Left lung (tissue), 10 donors: ENCODE results near the gene PRDM2. TPM values are rescaled to one million over a fixed set of nuclear protein-coding genes. Genes with fewer than 3 reads are reported as not detected.

Experiments used
- ATAC-seq: fragments of 200-7000 bp; cut with Tn5 transposase; one replicate; pipeline ENCODE4 v1.9.1; 2020; ENCODE audit warnings: moderate library complexity
- DNase-seq, 4 donors: peaks; one replicate each; pipeline ENCODE4 v3.0.0-alpha.2; 2013 to 2020
- H3K27ac ChIP-seq, 2 donors: fragments of 200-600 bp; sonication (generic) in 1 of 2; one replicate each; pipeline versions ENCODE4 v1.5.0 to v1.8.0; 2020 to 2021
- H3K27me3 ChIP-seq, 2 donors: fragments of 200-600 bp; sonication (generic) in 1 of 2; one replicate each; pipeline versions ENCODE4 v1.5.0 to v1.8.0; 2020 to 2021
- H3K36me3 ChIP-seq, 2 donors: fragments of 200-600 bp; sonication (generic) in 1 of 2; one replicate each; pipeline versions ENCODE4 v1.5.0 to v1.8.0; 2020 to 2021
- H3K4me1 ChIP-seq, 2 donors: fragments of 200-600 bp; one replicate each; pipeline ENCODE4 v1.8.0; 2021
- H3K4me3 ChIP-seq, 2 donors: fragments of 200-600 bp; sonication (generic) in 1 of 2; one replicate each; pipeline versions ENCODE4 v1.5.0 to v1.8.0; 2020 to 2021; ENCODE audit warnings: mild to moderate bottlenecking in 1 of 2
- H3K9me3 ChIP-seq, 2 donors: fragments of 200-600 bp; sonication (generic) in 1 of 2; one replicate each; pipeline versions ENCODE4 v1.5.0 to v1.8.0; 2020 to 2021
- intact Hi-C, 2 donors: fragments of 100-400 bp; cut with DNase I; formaldehyde crosslinking; loops; one replicate each; pipeline versions ENCODE4 v1.11.2 to v1.14.2; 2022
- polyA plus RNA-seq, 6 donors: library from polyadenylated mRNA; unstranded; fragments of 120-200 nt; gene quantifications; one replicate each; pipeline ENCODE4 v1.2.1, GENCODE V29; 2013; ENCODE audit not compliant: insufficient read length in 6 of 6
- total RNA-seq, 2 donors: library from RNA; stranded (reverse); fragmentation: NEBNext Ultra II Directional; extraction: Animal tissue kit (Norgen Biotek cat#: 25700); gene quantifications; one replicate each; pipeline ENCODE4 v1.2.1, GENCODE V29; 2021
- TF ChIP-seq, protein P1 (sequence below), 2 donors: fragments of 200-600 bp; sonication (generic) in 1 of 2; IDR thresholded peaks; one replicate each; pipeline versions ENCODE4 v1.5.0 to v1.8.0; 2021; ENCODE audit warnings: antibody characterized with exemption in 2 of 2
- donor health status: DM: no; HTN: yes; CAD: no.
- donor health status: DM: no; HTN: no; CAD: no.

PRDM2 gene
- total and polyA plus RNA-seq, 8 donors: 39.6 to 51.7 (median 44.9) TPM

DNA sequence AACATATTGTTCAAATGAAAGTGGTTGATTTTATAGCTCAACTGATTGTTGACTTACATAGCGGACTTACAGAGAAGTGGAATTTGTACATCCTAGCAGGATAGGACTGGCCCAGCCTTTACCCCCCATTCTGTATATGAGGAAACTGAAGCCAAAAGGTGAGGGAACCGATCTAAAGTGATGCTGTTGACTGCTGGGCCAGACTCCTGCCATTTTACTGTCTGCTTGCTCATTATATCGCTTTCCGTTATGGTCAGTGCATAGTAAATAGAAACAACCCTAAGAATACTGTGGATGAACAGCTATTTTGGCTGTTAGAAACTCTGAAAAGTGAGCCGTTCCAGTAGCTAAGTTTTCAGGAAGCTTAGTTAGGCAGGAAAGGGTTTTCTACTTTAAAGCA lies 31.9 kb downstream of the PRDM2 start:
- Histone ChIP-seq H3K27me3 (no peaks in the 10 kb centered on the region), H3K36me3 (peaks cover 0 to 5% of the 10 kb centered on the region in 2 donors), H3K27ac (peak overlapping the region in 1 of 2 donors; percentile 69), H3K4me3 (no peak overlapping the region), H3K9me3 (no peaks in the 10 kb centered on the region), H3K4me1 (peaks cover 0 to 32% of the 10 kb centered on the region in 2 donors)
- TF ChIP-seq, protein P1, sequence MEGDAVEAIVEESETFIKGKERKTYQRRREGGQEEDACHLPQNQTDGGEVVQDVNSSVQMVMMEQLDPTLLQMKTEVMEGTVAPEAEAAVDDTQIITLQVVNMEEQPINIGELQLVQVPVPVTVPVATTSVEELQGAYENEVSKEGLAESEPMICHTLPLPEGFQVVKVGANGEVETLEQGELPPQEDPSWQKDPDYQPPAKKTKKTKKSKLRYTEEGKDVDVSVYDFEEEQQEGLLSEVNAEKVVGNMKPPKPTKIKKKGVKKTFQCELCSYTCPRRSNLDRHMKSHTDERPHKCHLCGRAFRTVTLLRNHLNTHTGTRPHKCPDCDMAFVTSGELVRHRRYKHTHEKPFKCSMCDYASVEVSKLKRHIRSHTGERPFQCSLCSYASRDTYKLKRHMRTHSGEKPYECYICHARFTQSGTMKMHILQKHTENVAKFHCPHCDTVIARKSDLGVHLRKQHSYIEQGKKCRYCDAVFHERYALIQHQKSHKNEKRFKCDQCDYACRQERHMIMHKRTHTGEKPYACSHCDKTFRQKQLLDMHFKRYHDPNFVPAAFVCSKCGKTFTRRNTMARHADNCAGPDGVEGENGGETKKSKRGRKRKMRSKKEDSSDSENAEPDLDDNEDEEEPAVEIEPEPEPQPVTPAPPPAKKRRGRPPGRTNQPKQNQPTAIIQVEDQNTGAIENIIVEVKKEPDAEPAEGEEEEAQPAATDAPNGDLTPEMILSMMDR (IDR thresholded peaks at IDR 0.05): no peak
- intact Hi-C loops: no loop called here
- DNase-seq: no peak
- ATAC-seq: no peak

DNA sequence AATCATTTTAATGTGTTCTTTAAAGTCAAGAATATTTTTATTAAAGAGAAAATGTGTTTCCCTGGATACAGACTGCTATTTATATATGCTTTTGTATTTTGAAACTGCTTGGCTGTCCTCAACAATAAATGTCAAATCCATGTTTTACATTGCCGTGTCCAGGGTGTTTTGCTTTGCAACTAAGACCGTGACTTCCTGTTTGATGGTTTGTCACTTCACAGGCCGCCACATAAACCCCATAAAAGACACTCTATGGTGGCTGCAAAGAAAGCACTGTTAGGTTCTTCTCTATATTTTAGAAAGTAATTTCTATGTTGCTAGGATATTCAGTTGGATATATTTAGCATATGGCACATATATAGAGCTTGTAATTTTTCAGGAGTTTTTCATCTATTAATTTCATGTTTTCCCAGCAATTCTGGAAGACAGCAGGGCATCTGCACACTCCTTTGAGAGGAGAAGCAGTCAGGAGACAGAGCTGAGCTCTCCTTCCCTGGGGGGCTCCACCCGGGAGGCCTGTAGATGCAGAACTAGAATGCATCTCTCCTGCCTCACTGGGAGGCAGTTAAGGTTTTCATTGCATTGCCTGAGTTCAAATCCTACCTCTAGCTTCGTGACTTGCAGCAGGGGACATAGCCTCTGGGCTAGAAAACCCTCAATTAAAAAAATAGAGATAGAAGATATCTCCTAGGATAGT lies 33.1 kb downstream of the PRDM2 start:
- TF ChIP-seq, protein P1 (IDR thresholded peaks at IDR 0.05): no peak
- ATAC-seq (no peak), DNase-seq (no peak)
- Histone ChIP-seq H3K27me3 (no peaks in the 10 kb centered on the region), H3K9me3 (no peaks in the 10 kb centered on the region), H3K36me3 (peaks cover 0 to 5% of the 10 kb centered on the region in 2 donors), H3K27ac (peak overlapping the region in 1 of 2 donors; percentile 42), H3K4me3 (no peak overlapping the region), H3K4me1 (peaks cover 0 to 32% of the 10 kb centered on the region in 2 donors)
- intact Hi-C loops: no loop called here

DNA sequence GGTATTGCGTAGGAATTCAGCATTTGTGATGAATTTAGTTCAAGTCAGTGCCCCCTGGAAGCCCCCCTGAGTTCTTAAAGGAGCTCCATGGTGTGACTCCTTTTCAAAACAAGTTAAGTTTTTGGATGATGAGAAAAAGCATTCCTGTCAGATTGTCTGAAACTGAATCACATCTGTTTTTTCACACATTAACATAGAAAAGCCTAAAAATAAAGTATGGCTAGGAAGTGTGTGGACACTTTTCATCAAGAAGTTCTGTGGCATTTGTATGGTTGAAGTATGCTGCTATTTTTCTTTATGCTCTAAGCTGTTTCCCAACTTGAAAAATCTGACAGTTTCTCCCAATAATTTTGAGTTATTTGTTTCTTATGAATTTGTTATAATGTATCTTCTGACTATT lies 33.7 kb downstream of the PRDM2 start:
- peaks cover 0 to 5% of the 10 kb centered on the region in 2 donors for H3K36me3 ChIP-seq
- intact Hi-C loops: no loop called here
- ATAC-seq: no peak

DNA sequence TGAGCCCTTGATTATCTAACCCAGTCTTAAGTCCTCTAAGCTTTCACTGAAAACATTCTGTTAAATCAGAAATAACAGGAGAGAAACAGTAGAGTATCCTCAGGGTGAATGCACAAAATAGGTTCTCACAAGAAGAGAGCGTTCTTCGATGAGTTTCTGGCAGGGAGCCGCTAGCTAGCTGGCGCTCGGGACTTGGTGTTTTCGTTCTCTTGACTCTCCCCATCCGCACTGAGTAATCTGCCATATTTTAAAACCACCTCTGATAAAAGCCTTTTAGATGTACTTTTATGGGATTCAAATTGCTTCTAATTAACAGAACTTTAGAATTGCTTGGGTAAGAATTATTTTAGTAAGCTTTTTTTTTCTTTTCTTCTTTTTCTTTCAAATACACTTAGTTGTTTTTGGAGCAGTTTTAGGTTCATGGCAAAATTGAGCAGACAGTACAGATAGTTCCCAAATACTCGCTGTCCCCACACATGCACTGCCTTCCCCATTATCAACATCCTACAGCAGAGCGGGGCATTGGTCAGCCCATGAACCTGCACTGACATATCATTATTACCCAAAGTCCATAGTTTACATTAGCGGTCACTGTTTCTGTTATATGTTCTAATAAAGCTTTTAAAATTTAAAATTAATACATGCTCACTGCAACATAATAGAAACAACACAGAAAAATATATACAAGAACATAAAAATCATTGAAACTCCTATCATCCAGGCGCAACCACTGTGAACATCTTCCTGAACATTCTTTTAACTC lies 35.4 kb downstream of the PRDM2 start:
- no peak for ATAC-seq
- no peaks in the 10 kb centered on the region for H3K9me3 ChIP-seq
- H3K36me3 ChIP-seq: peaks cover 0 to 5% of the 10 kb centered on the region in 2 donors
- peaks cover 0 to 29% of the 10 kb centered on the region in 2 donors for H3K4me1 ChIP-seq
- no peak overlapping the region for H3K4me3 ChIP-seq
- TF ChIP-seq, protein P1 (IDR thresholded peaks at IDR 0.05): no peak
- H3K27ac ChIP-seq: no peak overlapping the region
- no peak for DNase-seq
- H3K27me3 ChIP-seq: no peaks in the 10 kb centered on the region
- intact Hi-C loops: no loop called here

More for the DNA sequence above, 33.7 kb downstream of the PRDM2 start:
- peaks cover 0 to 32% of the 10 kb centered on the region in 2 donors for H3K4me1 ChIP-seq
- peak overlapping the region in 1 of 2 donors; percentile 42 for H3K27ac ChIP-seq
- no peak overlapping the region for H3K4me3 ChIP-seq
- H3K27me3 ChIP-seq: no peaks in the 10 kb centered on the region
- no peak for DNase-seq
- H3K9me3 ChIP-seq: no peaks in the 10 kb centered on the region
- TF ChIP-seq, protein P1 (IDR thresholded peaks at IDR 0.05): no peak

DNA sequence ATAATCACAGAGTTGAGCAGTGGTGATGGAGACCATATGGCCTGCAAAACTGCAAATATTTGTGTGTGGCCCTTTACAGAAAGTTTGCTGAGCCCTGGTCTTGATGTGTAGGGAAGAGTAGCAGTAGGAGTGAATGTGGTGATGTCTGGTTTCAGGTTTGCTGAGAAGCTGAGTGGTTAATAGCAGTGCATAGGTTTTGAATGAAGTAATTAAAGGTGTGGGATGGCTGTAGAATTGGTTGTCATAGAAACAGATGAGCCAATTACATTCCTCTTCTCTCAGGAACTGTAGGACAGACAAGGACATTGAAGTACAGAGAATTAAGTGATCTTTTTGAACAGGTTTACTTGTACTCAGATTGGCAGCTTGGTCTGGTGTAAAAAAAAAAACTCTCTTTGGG lies 37.4 kb downstream of the PRDM2 start:
- Histone ChIP-seq H3K27me3 (no peaks in the 10 kb centered on the region), H3K9me3 (no peaks in the 10 kb centered on the region), H3K36me3 (peaks cover 0 to 10% of the 10 kb centered on the region in 2 donors), H3K4me3 (no peak overlapping the region), H3K4me1 (peaks cover 0 to 12% of the 10 kb centered on the region in 2 donors), H3K27ac (no peak overlapping the region)
- DNase-seq (no peak), ATAC-seq (no peak)
- TF ChIP-seq, protein P1 (IDR thresholded peaks at IDR 0.05): no peak
- intact Hi-C loops: no loop called here
